Prostate gland (tissue), 2 donors: Measurements from ENCODE around the gene OPA1.

Experiments used
- POLR2A ChIP-seq: fragments of 450-650 bp; IDR thresholded peaks from one replicate; pipeline ENCODE4 v1.6.1; 2016; ENCODE audit warnings: antibody characterized with exemption, mild to moderate bottlenecking
- POLR2AphosphoS5 ChIP-seq: sonication (generic); formaldehyde crosslinking; IDR thresholded peaks from one replicate; pipeline ENCODE4 v1.6.1; 2017; ENCODE audit warnings: antibody characterized with exemption
- TF ChIP-seq, protein P1 (sequence below), 4 experiments: fragments of 200-600 bp in 2 of 4; fragments of 450-650 bp in 2 of 4; sonication (generic) in 2 of 4; IDR thresholded peaks; 1 replicate in 3 of 4; 2 replicates in 1 of 4; pipeline ENCODE4 v1.5.1; 2016 to 2019; ENCODE audit warnings: antibody characterized with exemption in 4 of 4, mild to moderate bottlenecking in 2 of 4, moderate library complexity in 2 of 4

DNA sequence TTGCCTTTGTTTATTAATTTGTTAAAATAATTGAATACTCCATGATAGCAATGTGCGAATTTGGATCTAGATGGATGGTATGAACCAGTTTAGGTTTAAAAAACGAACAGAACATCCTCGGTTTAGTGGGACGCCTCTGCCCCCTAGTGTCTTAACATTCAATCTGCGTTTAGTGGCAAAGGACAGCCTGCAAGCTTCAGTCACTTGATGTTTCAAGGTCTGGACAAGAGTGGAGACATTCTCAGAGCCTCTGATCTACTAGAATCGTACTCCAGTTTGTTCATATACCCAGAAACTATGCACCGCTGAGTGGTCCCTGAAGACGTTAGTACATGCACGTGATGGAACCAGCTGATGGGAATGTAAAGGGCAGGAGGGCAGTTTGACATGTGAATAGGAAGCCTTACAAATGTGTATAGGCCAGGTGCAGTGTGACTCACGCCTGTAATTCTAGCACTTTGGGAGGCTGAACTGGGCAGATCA lies 20.5 kb upstream of the OPA1 start:
- TF ChIP-seq, protein P1, sequence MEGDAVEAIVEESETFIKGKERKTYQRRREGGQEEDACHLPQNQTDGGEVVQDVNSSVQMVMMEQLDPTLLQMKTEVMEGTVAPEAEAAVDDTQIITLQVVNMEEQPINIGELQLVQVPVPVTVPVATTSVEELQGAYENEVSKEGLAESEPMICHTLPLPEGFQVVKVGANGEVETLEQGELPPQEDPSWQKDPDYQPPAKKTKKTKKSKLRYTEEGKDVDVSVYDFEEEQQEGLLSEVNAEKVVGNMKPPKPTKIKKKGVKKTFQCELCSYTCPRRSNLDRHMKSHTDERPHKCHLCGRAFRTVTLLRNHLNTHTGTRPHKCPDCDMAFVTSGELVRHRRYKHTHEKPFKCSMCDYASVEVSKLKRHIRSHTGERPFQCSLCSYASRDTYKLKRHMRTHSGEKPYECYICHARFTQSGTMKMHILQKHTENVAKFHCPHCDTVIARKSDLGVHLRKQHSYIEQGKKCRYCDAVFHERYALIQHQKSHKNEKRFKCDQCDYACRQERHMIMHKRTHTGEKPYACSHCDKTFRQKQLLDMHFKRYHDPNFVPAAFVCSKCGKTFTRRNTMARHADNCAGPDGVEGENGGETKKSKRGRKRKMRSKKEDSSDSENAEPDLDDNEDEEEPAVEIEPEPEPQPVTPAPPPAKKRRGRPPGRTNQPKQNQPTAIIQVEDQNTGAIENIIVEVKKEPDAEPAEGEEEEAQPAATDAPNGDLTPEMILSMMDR (IDR thresholded peaks at IDR 0.05) = peak; percentile 28 to 78 (median 60)
- TF ChIP-seq POLR2A (no peak), POLR2AphosphoS5 (no peak)
